Measurements from ENCODE around the gene IL12RB1.

GRCh38 chr19:18055967-18056366 lies 30.8 kb downstream of the IL12RB1 start:
- TF ChIP-seq POLR2AphosphoS5 (IDR thresholded peaks at IDR 0.05), result no peak
- TF ChIP-seq, protein P1, sequence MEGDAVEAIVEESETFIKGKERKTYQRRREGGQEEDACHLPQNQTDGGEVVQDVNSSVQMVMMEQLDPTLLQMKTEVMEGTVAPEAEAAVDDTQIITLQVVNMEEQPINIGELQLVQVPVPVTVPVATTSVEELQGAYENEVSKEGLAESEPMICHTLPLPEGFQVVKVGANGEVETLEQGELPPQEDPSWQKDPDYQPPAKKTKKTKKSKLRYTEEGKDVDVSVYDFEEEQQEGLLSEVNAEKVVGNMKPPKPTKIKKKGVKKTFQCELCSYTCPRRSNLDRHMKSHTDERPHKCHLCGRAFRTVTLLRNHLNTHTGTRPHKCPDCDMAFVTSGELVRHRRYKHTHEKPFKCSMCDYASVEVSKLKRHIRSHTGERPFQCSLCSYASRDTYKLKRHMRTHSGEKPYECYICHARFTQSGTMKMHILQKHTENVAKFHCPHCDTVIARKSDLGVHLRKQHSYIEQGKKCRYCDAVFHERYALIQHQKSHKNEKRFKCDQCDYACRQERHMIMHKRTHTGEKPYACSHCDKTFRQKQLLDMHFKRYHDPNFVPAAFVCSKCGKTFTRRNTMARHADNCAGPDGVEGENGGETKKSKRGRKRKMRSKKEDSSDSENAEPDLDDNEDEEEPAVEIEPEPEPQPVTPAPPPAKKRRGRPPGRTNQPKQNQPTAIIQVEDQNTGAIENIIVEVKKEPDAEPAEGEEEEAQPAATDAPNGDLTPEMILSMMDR (IDR thresholded peaks at IDR 0.05 in 8 of 11, conservative IDR thresholded peaks at IDR 0.05 in 3 of 11), result no peak
- TF ChIP-seq POLR2A (IDR thresholded peaks at IDR 0.05), result no peak
